Ascending aorta (tissue), 2 donors: ENCODE measurements around the gene C4orf36. TPM values are rescaled to one million over a fixed set of nuclear protein-coding genes. Genes with fewer than 3 reads are reported as not detected.

Experiments
- DNase-seq, 2 donors: peaks; one replicate each; pipeline ENCODE4 v3.0.0-alpha.2; 2019; ENCODE audit warnings: low spot score in 2 of 2
- H3K27ac ChIP-seq, 2 donors: fragments of 200-600 bp; sonication (generic); one replicate each; pipeline ENCODE4 v1.5.1; 2016 to 2017; ENCODE audit warnings: mild to moderate bottlenecking in 1 of 2
- H3K27me3 ChIP-seq: fragments of 200-600 bp; sonication (generic); one replicate; pipeline ENCODE4 v1.5.1; 2017
- H3K36me3 ChIP-seq, 2 donors: fragments of 200-600 bp; sonication (generic); one replicate each; pipeline ENCODE4 v1.5.1; 2016
- H3K4me1 ChIP-seq, 2 donors: fragments of 200-600 bp; sonication (generic); one replicate each; pipeline ENCODE4 v1.5.1; 2016 to 2017; ENCODE audit warnings: mild to moderate bottlenecking in 1 of 2
- H3K4me3 ChIP-seq, 2 donors: fragments of 200-600 bp; sonication (generic); one replicate each; pipeline ENCODE4 v1.5.1; 2016 to 2017; ENCODE audit warnings: mild to moderate bottlenecking in 1 of 2
- H3K9me3 ChIP-seq, 2 donors: fragments of 200-600 bp; sonication (generic); one replicate each; pipeline ENCODE4 v1.5.1; 2016
- CTCF ChIP-seq, 3 experiments: fragments of 200-600 bp in 2 of 3; fragments of 450-650 bp in 1 of 3; sonication (generic) in 2 of 3; IDR thresholded peaks; one replicate each; pipeline ENCODE4 v1.5.1; 2016 to 2019; ENCODE audit warnings: antibody characterized with exemption in 3 of 3, mild to moderate bottlenecking in 1 of 3, moderate library complexity in 1 of 3
- intact Hi-C: fragments of 100-400 bp; cut with DNase I; formaldehyde crosslinking; loops from one replicate; pipeline ENCODE4 v1.15.1; 2023
- total RNA-seq: library from RNA; depleted of rRNA; stranded (reverse); fragments of >200 nt; gene quantifications from one replicate; pipeline ENCODE4 v1.1.0, GENCODE V29; 2016

C4orf36 gene
- total RNA-seq, 1 donor from 2014 or later, result not detected

- Histone ChIP-seq H3K27ac (no peak overlapping the region), H3K36me3 (no peaks in the 10 kb centered on the region), H3K4me3 (no peak overlapping the region), H3K9me3 (no peaks in the 10 kb centered on the region), H3K27me3 (no peaks in the 10 kb centered on the region), H3K4me1 (no peaks in the 10 kb centered on the region)
- TF ChIP-seq CTCF (IDR thresholded peaks at IDR 0.05), result no peak
- intact Hi-C loops, result no loop called here
- DNase-seq, result no peak
These were observed 21.7 kb downstream of the C4orf36 start for GRCh38 chr4:86870442-86871069.

GRCh38 chr4:86857341-86858052 lies 34.7 kb downstream of the C4orf36 start:
- Histone ChIP-seq H3K4me1 (no peaks in the 10 kb centered on the region), H3K27me3 (no peaks in the 10 kb centered on the region), H3K36me3 (no peaks in the 10 kb centered on the region), H3K9me3 (no peaks in the 10 kb centered on the region), H3K27ac (no peak overlapping the region), H3K4me3 (no peak overlapping the region)
- TF ChIP-seq CTCF (IDR thresholded peaks at IDR 0.05), result no peak
- intact Hi-C loops, result no loop called here
- DNase-seq, result no peak

DNA sequence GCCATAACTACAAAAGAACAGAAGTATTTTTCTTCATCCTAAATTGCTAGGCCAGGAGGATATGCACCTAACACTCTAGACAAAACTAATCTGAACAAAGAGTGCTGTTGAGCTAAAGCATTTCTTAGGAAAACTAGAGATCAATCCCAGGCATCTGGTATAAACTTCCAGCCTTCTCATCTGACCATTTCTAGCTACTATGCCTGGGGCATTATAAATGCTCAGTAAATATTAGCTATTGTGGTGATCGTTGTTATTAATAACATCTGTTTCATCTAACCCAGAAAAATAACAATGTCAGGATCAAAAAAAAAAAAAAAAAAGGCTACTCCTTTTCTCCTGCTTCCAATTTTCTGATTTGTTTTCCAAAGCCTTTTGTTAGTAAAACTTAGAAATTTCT lies 35.3 kb downstream of the C4orf36 start:
- Histone ChIP-seq H3K9me3 (no peaks in the 10 kb centered on the region), H3K4me1 (no peaks in the 10 kb centered on the region), H3K27me3 (no peaks in the 10 kb centered on the region), H3K27ac (no peak overlapping the region), H3K36me3 (no peaks in the 10 kb centered on the region), H3K4me3 (no peak overlapping the region)
- intact Hi-C loops, result no loop called here
- no peak for TF ChIP-seq CTCF (IDR thresholded peaks at IDR 0.05)
- no peak for DNase-seq

GRCh38 chr4:86855572-86855971 lies 36.6 kb downstream of the C4orf36 start:
- Histone ChIP-seq H3K27me3 (no peaks in the 10 kb centered on the region), H3K4me3 (no peak overlapping the region), H3K36me3 (no peaks in the 10 kb centered on the region), H3K27ac (no peak overlapping the region), H3K9me3 (no peaks in the 10 kb centered on the region), H3K4me1 (no peaks in the 10 kb centered on the region)
- no peak for TF ChIP-seq CTCF (IDR thresholded peaks at IDR 0.05)
- intact Hi-C loops, result no loop called here
- DNase-seq, result no peak

DNA sequence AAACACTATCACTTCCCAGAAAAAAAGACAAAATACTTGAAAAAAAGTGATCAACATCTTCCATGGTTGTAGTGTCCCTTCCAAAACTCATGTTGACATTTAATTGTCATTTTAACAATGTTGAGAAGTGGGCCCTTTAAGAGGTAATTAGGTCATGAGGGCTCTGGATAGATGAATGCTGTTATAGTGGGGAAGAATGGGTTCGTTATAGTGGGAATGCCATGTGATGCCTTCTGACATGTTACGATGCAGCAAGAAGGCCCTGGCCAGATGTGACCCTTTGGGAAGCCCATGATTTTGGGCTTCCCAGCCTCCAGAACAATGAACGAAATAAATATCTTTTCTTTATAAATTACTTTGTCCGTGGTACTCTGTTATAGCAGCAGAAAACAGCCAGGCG lies 39.0 kb downstream of the C4orf36 start:
- H3K27me3 ChIP-seq, result no peaks in the 10 kb centered on the region
- H3K27ac ChIP-seq, result no peak overlapping the region
- intact Hi-C loops, result no loop called here
- no peaks in the 10 kb centered on the region for H3K9me3 ChIP-seq
- no peaks in the 10 kb centered on the region for H3K4me1 ChIP-seq
- H3K4me3 ChIP-seq, result no peak overlapping the region
- no peak for DNase-seq
- H3K36me3 ChIP-seq, result no peaks in the 10 kb centered on the region
- TF ChIP-seq CTCF (IDR thresholded peaks at IDR 0.05), result no peak
